WTC11 (cell line): Measurements from ENCODE around the gene RAB40B.

ENCODE experiments used
- CTCF ChIP-seq: fragments of 200-600 bp; IDR thresholded peaks from 2 replicates; pipeline ENCODE4 v1.8.0; 2022; ENCODE audit warnings: antibody characterized with exemption
- E2F5 ChIP-seq: sonication (generic); formaldehyde crosslinking; IDR thresholded peaks from 2 replicates; pipeline ENCODE4 v1.8.1; 2022; ENCODE audit warnings: mild to moderate bottlenecking, moderate library complexity, missing genetic modification reagents
- HMGXB4 ChIP-seq: sonication (generic); formaldehyde crosslinking; IDR thresholded peaks from 2 replicates; pipeline ENCODE4 v1.8.1; 2023; ENCODE audit warnings: mild to moderate bottlenecking, moderate library complexity, missing genetic modification reagents
- JAZF1 ChIP-seq: fragments of 250-450 bp; sonication (Bioruptor Pico); IDR thresholded peaks from 2 replicates; pipeline ENCODE4 v1.9.0; 2021; ENCODE audit warnings: moderate library complexity, mild to moderate bottlenecking, inconsistent platforms
- MAX ChIP-seq: sonication (generic); formaldehyde crosslinking; IDR thresholded peaks from 2 replicates; pipeline ENCODE4 v1.8.0; 2022; ENCODE audit warnings: mild to moderate bottlenecking, missing genetic modification reagents
- RELA ChIP-seq: sonication (generic); formaldehyde crosslinking; IDR thresholded peaks from 2 replicates; pipeline ENCODE4 v1.8.1; 2022; ENCODE audit warnings: missing genetic modification reagents, mild to moderate bottlenecking, borderline replicate concordance
- SMAD3 ChIP-seq: sonication (generic); formaldehyde crosslinking; IDR thresholded peaks from 2 replicates; pipeline ENCODE4 v1.8.0; 2022; ENCODE audit warnings: missing genetic modification reagents, mild to moderate bottlenecking, borderline replicate concordance
- SP1 ChIP-seq: sonication (generic); formaldehyde crosslinking; conservative IDR thresholded peaks from 2 replicates; pipeline ENCODE4 v1.8.1; 2022; ENCODE audit warnings: missing genetic modification reagents
- TEAD4 ChIP-seq: sonication (generic); formaldehyde crosslinking; IDR thresholded peaks from 2 replicates; pipeline ENCODE4 v1.8.0; 2022; ENCODE audit warnings: mild to moderate bottlenecking, missing genetic modification reagents

- TF ChIP-seq CTCF = no peak
- TF ChIP-seq TEAD4 (CRISPR knock-in tag) = no peak
- TF ChIP-seq MAX = no peak
- no peak for TF ChIP-seq E2F5
- no peak for TF ChIP-seq RELA
- TF ChIP-seq SMAD3 = no peak
- no peak for TF ChIP-seq SP1
- TF ChIP-seq HMGXB4 (CRISPR knock-in tag) = no peak
- TF ChIP-seq JAZF1 (CRISPR knock-in tag) = no peak
Observed at GRCh38 chr17:82638183-82638773, 60.2 kb downstream of the RAB40B start.
